Measurements from ENCODE around the gene BDH1. TPM values are rescaled to one million over a fixed set of nuclear protein-coding genes. Genes with fewer than 3 reads are reported as not detected.

The BDH1 gene
- total and polyA plus RNA-seq, 2 of the 13 experiments (the other 11 are each of a cell fraction or from before 2014, with no cell fraction given), result 21.2 to 71.9 TPM

DNA sequence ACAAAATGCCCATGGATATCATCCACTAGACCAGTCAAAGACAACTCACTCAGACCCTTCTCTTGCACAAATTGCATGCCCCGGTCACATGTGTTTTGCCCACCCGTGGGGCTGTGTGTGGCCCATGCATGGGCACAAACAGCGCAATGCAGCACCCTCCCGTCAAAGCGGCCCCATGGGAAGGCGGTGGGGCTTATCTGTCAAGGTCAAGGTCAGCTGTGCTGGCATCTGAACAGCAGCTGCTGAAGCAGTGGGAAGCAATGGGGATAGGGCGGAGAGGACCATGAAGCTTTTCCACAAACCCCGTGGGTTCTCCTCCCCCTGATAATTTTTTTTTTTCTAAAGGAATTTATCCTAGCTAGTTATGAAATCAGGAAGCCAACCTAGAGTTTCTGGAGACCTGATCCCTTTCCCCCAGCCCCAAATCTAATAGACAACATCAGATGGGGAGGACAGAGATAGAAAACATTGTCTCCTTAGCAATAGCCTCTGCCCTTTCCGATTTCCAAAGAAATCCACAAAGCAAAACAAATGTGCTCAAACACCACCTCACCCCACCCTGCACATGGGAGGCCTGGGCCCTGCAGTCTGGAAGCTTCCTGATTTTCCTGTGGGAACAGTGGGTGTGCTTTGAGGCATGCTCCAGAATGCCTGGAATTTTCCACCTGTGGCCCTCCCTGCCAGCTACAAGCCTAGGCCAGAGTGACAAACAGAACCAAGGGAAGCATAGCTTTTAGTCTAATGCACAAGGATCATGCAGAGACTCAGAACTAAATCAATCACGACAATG is 84.4 kb downstream of the BDH1 start (continued):
- TF ChIP-seq, protein P1, sequence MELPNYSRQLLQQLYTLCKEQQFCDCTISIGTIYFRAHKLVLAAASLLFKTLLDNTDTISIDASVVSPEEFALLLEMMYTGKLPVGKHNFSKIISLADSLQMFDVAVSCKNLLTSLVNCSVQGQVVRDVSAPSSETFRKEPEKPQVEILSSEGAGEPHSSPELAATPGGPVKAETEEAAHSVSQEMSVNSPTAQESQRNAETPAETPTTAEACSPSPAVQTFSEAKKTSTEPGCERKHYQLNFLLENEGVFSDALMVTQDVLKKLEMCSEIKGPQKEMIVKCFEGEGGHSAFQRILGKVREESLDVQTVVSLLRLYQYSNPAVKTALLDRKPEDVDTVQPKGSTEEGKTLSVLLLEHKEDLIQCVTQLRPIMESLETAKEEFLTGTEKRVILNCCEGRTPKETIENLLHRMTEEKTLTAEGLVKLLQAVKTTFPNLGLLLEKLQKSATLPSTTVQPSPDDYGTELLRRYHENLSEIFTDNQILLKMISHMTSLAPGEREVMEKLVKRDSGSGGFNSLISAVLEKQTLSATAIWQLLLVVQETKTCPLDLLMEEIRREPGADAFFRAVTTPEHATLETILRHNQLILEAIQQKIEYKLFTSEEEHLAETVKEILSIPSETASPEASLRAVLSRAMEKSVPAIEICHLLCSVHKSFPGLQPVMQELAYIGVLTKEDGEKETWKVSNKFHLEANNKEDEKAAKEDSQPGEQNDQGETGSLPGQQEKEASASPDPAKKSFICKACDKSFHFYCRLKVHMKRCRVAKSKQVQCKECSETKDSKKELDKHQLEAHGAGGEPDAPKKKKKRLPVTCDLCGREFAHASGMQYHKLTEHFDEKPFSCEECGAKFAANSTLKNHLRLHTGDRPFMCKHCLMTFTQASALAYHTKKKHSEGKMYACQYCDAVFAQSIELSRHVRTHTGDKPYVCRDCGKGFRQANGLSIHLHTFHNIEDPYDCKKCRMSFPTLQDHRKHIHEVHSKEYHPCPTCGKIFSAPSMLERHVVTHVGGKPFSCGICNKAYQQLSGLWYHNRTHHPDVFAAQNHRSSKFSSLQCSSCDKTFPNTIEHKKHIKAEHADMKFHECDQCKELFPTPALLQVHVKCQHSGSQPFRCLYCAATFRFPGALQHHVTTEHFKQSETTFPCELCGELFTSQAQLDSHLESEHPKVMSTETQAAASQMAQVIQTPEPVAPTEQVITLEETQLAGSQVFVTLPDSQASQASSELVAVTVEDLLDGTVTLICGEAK (IDR thresholded peaks at IDR 0.05), result no peak
- TF ChIP-seq, protein P1 (CRISPR knock-in tag; IDR thresholded peaks at IDR 0.05), result no peak; the same call in 1 of the 2 replicates
- TF ChIP-seq ZNF343 (CRISPR knock-in tag; IDR thresholded peaks at IDR 0.05) (no peak), ZNF720 (CRISPR knock-in tag; IDR thresholded peaks at IDR 0.05) (no peak), ZNF780A (CRISPR knock-in tag; IDR thresholded peaks at IDR 0.05) (no peak)
- TF ChIP-seq, protein P2, sequence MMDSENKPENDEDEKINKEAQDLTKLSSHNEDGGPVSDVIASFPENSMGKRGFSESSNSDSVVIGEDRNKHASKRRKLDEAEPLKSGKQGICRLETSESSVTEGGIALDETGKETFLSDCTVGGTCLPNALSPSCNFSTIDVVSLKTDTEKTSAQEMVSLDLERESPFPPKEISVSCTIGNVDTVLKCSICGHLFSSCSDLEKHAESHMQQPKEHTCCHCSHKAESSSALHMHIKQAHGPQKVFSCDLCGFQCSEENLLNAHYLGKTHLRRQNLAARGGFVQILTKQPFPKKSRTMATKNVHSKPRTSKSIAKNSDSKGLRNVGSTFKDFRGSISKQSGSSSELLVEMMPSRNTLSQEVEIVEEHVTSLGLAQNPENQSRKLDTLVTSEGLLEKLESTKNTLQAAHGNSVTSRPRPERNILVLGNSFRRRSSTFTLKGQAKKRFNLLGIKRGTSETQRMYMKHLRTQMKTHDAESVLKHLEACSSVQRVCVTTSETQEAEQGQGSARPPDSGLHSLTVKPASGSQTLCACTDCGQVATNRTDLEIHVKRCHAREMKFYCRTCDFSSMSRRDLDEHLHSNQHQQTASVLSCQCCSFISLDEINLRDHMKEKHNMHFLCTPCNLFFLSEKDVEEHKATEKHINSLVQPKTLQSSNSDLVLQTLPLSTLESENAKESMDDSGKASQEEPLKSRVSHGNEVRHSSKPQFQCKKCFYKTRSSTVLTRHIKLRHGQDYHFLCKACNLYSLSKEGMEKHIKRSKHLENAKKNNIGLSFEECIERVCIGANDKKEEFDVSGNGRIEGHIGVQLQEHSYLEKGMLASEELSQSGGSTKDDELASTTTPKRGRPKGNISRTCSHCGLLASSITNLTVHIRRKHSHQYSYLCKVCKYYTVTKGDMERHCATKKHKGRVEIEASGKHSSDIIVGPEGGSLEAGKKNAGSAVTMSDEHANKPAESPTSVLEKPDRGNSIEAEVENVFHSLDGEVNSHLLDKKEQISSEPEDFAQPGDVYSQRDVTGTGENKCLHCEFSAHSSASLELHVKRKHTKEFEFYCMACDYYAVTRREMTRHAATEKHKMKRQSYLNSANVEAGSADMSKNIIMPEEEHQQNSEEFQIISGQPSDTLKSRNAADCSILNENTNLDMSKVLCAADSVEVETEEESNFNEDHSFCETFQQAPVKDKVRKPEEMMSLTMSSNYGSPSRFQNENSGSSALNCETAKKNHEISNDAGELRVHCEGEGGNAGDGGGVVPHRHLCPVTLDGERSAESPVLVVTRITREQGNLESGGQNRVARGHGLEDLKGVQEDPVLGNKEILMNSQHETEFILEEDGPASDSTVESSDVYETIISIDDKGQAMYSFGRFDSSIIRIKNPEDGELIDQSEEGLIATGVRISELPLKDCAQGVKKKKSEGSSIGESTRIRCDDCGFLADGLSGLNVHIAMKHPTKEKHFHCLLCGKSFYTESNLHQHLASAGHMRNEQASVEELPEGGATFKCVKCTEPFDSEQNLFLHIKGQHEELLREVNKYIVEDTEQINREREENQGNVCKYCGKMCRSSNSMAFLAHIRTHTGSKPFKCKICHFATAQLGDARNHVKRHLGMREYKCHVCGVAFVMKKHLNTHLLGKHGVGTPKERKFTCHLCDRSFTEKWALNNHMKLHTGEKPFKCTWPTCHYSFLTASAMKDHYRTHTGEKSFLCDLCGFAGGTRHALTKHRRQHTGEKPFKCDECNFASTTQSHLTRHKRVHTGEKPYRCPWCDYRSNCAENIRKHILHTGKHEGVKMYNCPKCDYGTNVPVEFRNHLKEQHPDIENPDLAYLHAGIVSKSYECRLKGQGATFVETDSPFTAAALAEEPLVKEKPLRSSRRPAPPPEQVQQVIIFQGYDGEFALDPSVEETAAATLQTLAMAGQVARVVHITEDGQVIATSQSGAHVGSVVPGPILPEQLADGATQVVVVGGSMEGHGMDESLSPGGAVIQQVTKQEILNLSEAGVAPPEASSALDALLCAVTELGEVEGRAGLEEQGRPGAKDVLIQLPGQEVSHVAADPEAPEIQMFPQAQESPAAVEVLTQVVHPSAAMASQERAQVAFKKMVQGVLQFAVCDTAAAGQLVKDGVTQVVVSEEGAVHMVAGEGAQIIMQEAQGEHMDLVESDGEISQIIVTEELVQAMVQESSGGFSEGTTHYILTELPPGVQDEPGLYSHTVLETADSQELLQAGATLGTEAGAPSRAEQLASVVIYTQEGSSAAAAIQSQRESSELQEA (CRISPR knock-in tag; IDR thresholded peaks at IDR 0.05; ENCODE audit: not compliant biosample characterization), result no peak
- TF ChIP-seq, protein P3, sequence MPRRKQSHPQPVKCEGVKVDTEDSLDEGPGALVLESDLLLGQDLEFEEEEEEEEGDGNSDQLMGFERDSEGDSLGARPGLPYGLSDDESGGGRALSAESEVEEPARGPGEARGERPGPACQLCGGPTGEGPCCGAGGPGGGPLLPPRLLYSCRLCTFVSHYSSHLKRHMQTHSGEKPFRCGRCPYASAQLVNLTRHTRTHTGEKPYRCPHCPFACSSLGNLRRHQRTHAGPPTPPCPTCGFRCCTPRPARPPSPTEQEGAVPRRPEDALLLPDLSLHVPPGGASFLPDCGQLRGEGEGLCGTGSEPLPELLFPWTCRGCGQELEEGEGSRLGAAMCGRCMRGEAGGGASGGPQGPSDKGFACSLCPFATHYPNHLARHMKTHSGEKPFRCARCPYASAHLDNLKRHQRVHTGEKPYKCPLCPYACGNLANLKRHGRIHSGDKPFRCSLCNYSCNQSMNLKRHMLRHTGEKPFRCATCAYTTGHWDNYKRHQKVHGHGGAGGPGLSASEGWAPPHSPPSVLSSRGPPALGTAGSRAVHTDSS (CRISPR knock-in tag; conservative IDR thresholded peaks at IDR 0.05), result no peak
